HEK293 (cell line): ENCODE data around the gene PKM.

Experiments
- CTCF ChIA-PET: fragments of 350-600 bp; formaldehyde crosslinking; extraction: SDS; loops from one replicate; lab custom pipeline; 2021; ENCODE audit warnings: antibody characterized with exemption; lab: Yijun Ruan, JAX
- POLR2A ChIA-PET: fragments of 300-600 bp; formaldehyde crosslinking; extraction: SDS; loops from one replicate; lab custom pipeline; 2020; ENCODE audit warnings: antibody characterized with exemption, inconsistent platforms; lab: Yijun Ruan, JAX
- H3K27ac ChIP-seq: fragments of 200-500 bp; sonication (Bioruptor generic); 2 replicates; pipeline ENCODE4 v1.5.1; 2014; ENCODE audit warnings: low read depth, low read length, control low read depth, inconsistent platforms; ENCODE audit errors: extremely low read depth
- H3K36me3 ChIP-seq, 2 experiments: fragments of 200-500 bp in 1 of 2; sonication (Bioruptor generic) in 1 of 2; 1 replicate in 1 of 2; 2 replicates in 1 of 2; pipeline ENCODE4 v1.5.1; 2014 to 2017; ENCODE audit warnings: inconsistent platforms in 2 of 2, low read length in 2 of 2; ENCODE audit not compliant: control insufficient read depth in 2 of 2, insufficient read depth in 1 of 2
- H3K4me1 ChIP-seq: fragments of 200-500 bp; sonication (Bioruptor generic); 2 replicates; pipeline ENCODE4 v1.5.1; 2014; ENCODE audit warnings: mild to moderate bottlenecking, low read length, inconsistent platforms; ENCODE audit not compliant: control insufficient read depth, insufficient read depth
- H3K4me3 ChIP-seq: 2 replicates; pipeline ENCODE4 v1.5.1; 2011; ENCODE audit warnings: low read depth, mild to moderate bottlenecking, control low read depth, low read length, moderate library complexity
- H3K9me3 ChIP-seq: fragments of 200-500 bp; sonication (Bioruptor generic); 2 replicates; pipeline ENCODE4 v1.5.1; 2014; ENCODE audit warnings: low read depth, low read length, inconsistent platforms; ENCODE audit not compliant: control insufficient read depth, insufficient read depth
- BCL11A ChIP-seq: fragments of 450-650 bp; formaldehyde crosslinking; IDR thresholded peaks from 2 replicates; pipeline ENCODE4 v1.5.1; 2016; ENCODE audit warnings: low read depth, missing biosample characterization, missing genetic modification characterization
- KLF8 ChIP-seq: fragments of 450-650 bp; formaldehyde crosslinking; IDR thresholded peaks from 2 replicates; pipeline ENCODE4 v1.5.1; 2016; ENCODE audit warnings: missing biosample characterization, missing genetic modification characterization
- OVOL3 ChIP-seq: fragments of 450-650 bp; formaldehyde crosslinking; IDR thresholded peaks from 2 replicates; pipeline ENCODE4 v1.5.1; 2016; ENCODE audit warnings: missing biosample characterization, missing genetic modification characterization
- PRDM1 ChIP-seq: fragments of 450-650 bp; formaldehyde crosslinking; IDR thresholded peaks from 2 replicates; pipeline ENCODE4; 2016; ENCODE audit warnings: missing biosample characterization, missing genetic modification characterization
- SCRT1 ChIP-seq: fragments of 450-650 bp; formaldehyde crosslinking; IDR thresholded peaks from 2 replicates; pipeline ENCODE4 v1.5.1; 2016; ENCODE audit warnings: missing biosample characterization, missing genetic modification characterization, borderline replicate concordance
- SP7 ChIP-seq: fragments of 450-650 bp; formaldehyde crosslinking; IDR thresholded peaks from 2 replicates; pipeline ENCODE4 v1.5.1; 2016; ENCODE audit warnings: missing biosample characterization, missing genetic modification characterization
- TRIM28 ChIP-seq: IDR thresholded peaks from 2 replicates; pipeline ENCODE4 v1.6.1; 2011; ENCODE audit warnings: low read length, control low read depth, borderline replicate concordance
- WT1 ChIP-seq: fragments of 450-650 bp; formaldehyde crosslinking; IDR thresholded peaks from 2 replicates; pipeline ENCODE4 v1.5.1; 2016; ENCODE audit warnings: missing biosample characterization, missing genetic modification characterization
- ZNF140 ChIP-seq: fragments of 450-650 bp; formaldehyde crosslinking; IDR thresholded peaks from 2 replicates; pipeline ENCODE4 v1.5.1; 2016; ENCODE audit warnings: missing biosample characterization, missing genetic modification characterization
- ZNF280C ChIP-seq: fragments of 450-650 bp; formaldehyde crosslinking; IDR thresholded peaks from 2 replicates; pipeline ENCODE4 v1.5.1; 2016; ENCODE audit warnings: missing biosample characterization, missing genetic modification characterization
- ZNF280D ChIP-seq: fragments of 450-650 bp; formaldehyde crosslinking; IDR thresholded peaks from 2 replicates; pipeline ENCODE4 v1.5.1; 2016; ENCODE audit warnings: missing biosample characterization, missing genetic modification characterization
- ZNF311 ChIP-seq: fragments of 450-650 bp; formaldehyde crosslinking; IDR thresholded peaks from 2 replicates; pipeline ENCODE4 v1.5.1; 2017; ENCODE audit warnings: missing biosample characterization, missing genetic modification characterization, borderline replicate concordance
- ZNF529 ChIP-seq: fragments of 450-650 bp; formaldehyde crosslinking; IDR thresholded peaks from 2 replicates; pipeline ENCODE4 v1.5.1; 2017; ENCODE audit warnings: missing genetic modification characterization, missing biosample characterization; ENCODE audit not compliant: insufficient replicate concordance
- ZNF571 ChIP-seq: fragments of 450-650 bp; formaldehyde crosslinking; IDR thresholded peaks from 2 replicates; pipeline ENCODE4 v1.5.0; 2017; ENCODE audit warnings: missing biosample characterization, missing genetic modification characterization
- ZNF585B ChIP-seq: fragments of 450-650 bp; formaldehyde crosslinking; IDR thresholded peaks from 2 replicates; pipeline ENCODE4 v1.5.1; 2016; ENCODE audit warnings: missing biosample characterization, missing genetic modification characterization
- ZNF658 ChIP-seq: fragments of 450-650 bp; formaldehyde crosslinking; IDR thresholded peaks from 2 replicates; pipeline ENCODE4; 2016; ENCODE audit warnings: missing biosample characterization, missing genetic modification characterization
- ZNF76 ChIP-seq: fragments of 450-650 bp; formaldehyde crosslinking; IDR thresholded peaks from 2 replicates; pipeline ENCODE4; 2016; ENCODE audit warnings: low read depth, missing biosample characterization, missing genetic modification characterization, borderline replicate concordance
- ZNF791 ChIP-seq: fragments of 450-650 bp; formaldehyde crosslinking; IDR thresholded peaks from 2 replicates; pipeline ENCODE4 v1.5.1; 2016; ENCODE audit warnings: missing biosample characterization, missing genetic modification characterization
- ZNF837 ChIP-seq: fragments of 450-650 bp; formaldehyde crosslinking; IDR thresholded peaks from 2 replicates; pipeline ENCODE4 v1.5.1; 2016; ENCODE audit warnings: missing biosample characterization, missing genetic modification characterization
- TF ChIP-seq, protein P1 (sequence below): fragments of 450-650 bp; formaldehyde crosslinking; IDR thresholded peaks from 2 replicates; pipeline ENCODE4 v1.5.1; 2016; ENCODE audit warnings: missing biosample characterization, missing genetic modification characterization
- TF ChIP-seq, protein P2 (sequence below): fragments of 450-650 bp; formaldehyde crosslinking; conservative IDR thresholded peaks from 2 replicates; pipeline ENCODE4 v1.5.1; 2016; ENCODE audit warnings: low read depth, missing biosample characterization, missing genetic modification characterization
- TF ChIP-seq, protein P3 (sequence below): fragments of 450-650 bp; IDR thresholded peaks from 2 replicates; pipeline ENCODE4 v1.5.1; 2018; ENCODE audit warnings: missing biosample characterization, missing genetic modification characterization

The PKM gene

DNA sequence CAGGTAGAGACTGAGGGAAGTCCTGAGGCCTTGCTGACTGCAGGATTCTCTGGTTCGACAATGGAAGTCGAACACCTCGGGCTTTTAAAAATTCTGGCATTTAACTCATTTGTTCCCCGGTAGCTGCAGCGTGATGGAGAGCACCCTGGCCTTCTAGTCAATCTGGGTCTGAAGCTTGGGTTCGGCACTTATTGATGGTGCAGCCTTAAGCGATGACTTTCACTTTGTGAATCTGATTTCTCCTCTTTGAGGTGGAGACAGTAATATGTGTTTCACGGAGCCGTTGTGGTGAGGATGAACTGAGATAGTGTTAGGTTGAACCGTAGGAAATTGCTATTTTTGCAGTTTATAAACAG is 42.0 kb upstream of the PKM start (continued):
- TF ChIP-seq, protein P1, sequence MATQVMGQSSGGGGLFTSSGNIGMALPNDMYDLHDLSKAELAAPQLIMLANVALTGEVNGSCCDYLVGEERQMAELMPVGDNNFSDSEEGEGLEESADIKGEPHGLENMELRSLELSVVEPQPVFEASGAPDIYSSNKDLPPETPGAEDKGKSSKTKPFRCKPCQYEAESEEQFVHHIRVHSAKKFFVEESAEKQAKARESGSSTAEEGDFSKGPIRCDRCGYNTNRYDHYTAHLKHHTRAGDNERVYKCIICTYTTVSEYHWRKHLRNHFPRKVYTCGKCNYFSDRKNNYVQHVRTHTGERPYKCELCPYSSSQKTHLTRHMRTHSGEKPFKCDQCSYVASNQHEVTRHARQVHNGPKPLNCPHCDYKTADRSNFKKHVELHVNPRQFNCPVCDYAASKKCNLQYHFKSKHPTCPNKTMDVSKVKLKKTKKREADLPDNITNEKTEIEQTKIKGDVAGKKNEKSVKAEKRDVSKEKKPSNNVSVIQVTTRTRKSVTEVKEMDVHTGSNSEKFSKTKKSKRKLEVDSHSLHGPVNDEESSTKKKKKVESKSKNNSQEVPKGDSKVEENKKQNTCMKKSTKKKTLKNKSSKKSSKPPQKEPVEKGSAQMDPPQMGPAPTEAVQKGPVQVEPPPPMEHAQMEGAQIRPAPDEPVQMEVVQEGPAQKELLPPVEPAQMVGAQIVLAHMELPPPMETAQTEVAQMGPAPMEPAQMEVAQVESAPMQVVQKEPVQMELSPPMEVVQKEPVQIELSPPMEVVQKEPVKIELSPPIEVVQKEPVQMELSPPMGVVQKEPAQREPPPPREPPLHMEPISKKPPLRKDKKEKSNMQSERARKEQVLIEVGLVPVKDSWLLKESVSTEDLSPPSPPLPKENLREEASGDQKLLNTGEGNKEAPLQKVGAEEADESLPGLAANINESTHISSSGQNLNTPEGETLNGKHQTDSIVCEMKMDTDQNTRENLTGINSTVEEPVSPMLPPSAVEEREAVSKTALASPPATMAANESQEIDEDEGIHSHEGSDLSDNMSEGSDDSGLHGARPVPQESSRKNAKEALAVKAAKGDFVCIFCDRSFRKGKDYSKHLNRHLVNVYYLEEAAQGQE: peak; percentile 15; the same call in 1 of the 2 replicates
- TF ChIP-seq ZNF585B (tag by site-specific recombination) (no peak), ZNF311 (tag by site-specific recombination) (no peak), BCL11A (tag by site-specific recombination) (no peak), TRIM28 (no peak), ZNF837 (no peak), OVOL3 (no peak), PRDM1 (tag by site-specific recombination) (peak; percentile 81), SP7 (0 out of 2 replicates have a peak, but pooled peaks have one; percentile 9), WT1 (0 out of 2 replicates have a peak, but pooled peaks have one; percentile 4)

GRCh38 chr15:72272213-72272996 is 41.4 kb upstream of the PKM start, which contains the start of gene PARP6:
Gene PARP6, minus strand, starts transcription at chr15:72272554. Its CDS starts 5,077 bp downstream, at chr15:72267477.
- ChIA-PET CTCF (interaction anchor here (0.7 to 2.3 kb wide), 5 partner anchors 9 to 77 kb away, joined by 3 to 10 read pairs (median 5); no protein-coding TSS in a partner anchor), POLR2A (interaction anchor here (0.9 kb wide), 1 partner anchor 40 kb away, joined by 4 read pairs; no protein-coding TSS in a partner anchor)
- peaks cover 32 to 37% of the 10 kb centered on the region in 2 experiments for H3K36me3 ChIP-seq
- H3K9me3 ChIP-seq: no peaks in the 10 kb centered on the region
- peak within 1 kb of the TSS; percentile 82 for H3K4me3 ChIP-seq
- H3K4me1 ChIP-seq: peaks cover 6% of the 10 kb centered on the region; the same call in 1 of the 2 replicates
- H3K27ac ChIP-seq: peak within 1 kb of the TSS; percentile 88
- TF ChIP-seq ZNF140 (tag by site-specific recombination) (no peak), KLF8 (tag by site-specific recombination) (peak; percentile 97), ZNF529 (tag by site-specific recombination) (no peak), ZNF791 (tag by site-specific recombination) (no peak), ZNF76 (tag by site-specific recombination) (peak; percentile 81), ZNF658 (tag by site-specific recombination) (no peak), SCRT1 (tag by site-specific recombination) (no peak), ZNF280C (tag by site-specific recombination) (no peak), ZNF571 (tag by site-specific recombination) (no peak), ZNF280D (tag by site-specific recombination) (no peak)
- TF ChIP-seq, protein P2, sequence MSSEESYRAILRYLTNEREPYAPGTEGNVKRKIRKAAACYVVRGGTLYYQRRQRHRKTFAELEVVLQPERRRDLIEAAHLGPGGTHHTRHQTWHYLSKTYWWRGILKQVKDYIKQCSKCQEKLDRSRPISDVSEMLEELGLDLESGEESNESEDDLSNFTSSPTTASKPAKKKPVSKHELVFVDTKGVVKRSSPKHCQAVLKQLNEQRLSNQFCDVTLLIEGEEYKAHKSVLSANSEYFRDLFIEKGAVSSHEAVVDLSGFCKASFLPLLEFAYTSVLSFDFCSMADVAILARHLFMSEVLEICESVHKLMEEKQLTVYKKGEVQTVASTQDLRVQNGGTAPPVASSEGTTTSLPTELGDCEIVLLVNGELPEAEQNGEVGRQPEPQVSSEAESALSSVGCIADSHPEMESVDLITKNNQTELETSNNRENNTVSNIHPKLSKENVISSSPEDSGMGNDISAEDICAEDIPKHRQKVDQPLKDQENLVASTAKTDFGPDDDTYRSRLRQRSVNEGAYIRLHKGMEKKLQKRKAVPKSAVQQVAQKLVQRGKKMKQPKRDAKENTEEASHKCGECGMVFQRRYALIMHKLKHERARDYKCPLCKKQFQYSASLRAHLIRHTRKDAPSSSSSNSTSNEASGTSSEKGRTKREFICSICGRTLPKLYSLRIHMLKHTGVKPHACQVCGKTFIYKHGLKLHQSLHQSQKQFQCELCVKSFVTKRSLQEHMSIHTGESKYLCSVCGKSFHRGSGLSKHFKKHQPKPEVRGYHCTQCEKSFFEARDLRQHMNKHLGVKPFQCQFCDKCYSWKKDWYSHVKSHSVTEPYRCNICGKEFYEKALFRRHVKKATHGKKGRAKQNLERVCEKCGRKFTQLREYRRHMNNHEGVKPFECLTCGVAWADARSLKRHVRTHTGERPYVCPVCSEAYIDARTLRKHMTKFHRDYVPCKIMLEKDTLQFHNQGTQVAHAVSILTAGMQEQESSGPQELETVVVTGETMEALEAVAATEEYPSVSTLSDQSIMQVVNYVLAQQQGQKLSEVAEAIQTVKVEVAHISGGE (tag by site-specific recombination): peak; percentile 28; the same call in 1 of the 2 replicates
- TF ChIP-seq, protein P3, sequence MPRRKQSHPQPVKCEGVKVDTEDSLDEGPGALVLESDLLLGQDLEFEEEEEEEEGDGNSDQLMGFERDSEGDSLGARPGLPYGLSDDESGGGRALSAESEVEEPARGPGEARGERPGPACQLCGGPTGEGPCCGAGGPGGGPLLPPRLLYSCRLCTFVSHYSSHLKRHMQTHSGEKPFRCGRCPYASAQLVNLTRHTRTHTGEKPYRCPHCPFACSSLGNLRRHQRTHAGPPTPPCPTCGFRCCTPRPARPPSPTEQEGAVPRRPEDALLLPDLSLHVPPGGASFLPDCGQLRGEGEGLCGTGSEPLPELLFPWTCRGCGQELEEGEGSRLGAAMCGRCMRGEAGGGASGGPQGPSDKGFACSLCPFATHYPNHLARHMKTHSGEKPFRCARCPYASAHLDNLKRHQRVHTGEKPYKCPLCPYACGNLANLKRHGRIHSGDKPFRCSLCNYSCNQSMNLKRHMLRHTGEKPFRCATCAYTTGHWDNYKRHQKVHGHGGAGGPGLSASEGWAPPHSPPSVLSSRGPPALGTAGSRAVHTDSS: no peak
